ENCODE data around the gene ATP5PO.
"Not testable (repeated sequence)": the region's sequence is repeated elsewhere in the genome, so short reads cannot be mapped to it uniquely, and the experiment has no call there.

Gene ATP5PO

GRCh38 chr21:33940164-33940880, 24.7 kb upstream of the ATP5PO start:
- no peak for DNase-seq

- DNase-seq = no peak
Measured at GRCh38 chr21:33939226-33939625, 23.6 kb upstream of the ATP5PO start.

GRCh38 chr21:33938381-33938780, 22.8 kb upstream of the ATP5PO start:
- DNase-seq = no peak

- DNase-seq = no peak
Measured at GRCh38 chr21:33937931-33938339, 22.3 kb upstream of the ATP5PO start.

- no peak for DNase-seq
Measured at GRCh38 chr21:33937146-33937545, 21.5 kb upstream of the ATP5PO start.

- DNase-seq = no peak
Measured at GRCh38 chr21:33936301-33937038, 20.9 kb upstream of the ATP5PO start.

- no peak for DNase-seq
Measured at GRCh38 chr21:33932731-33933130, 17.1 kb upstream of the ATP5PO start.

- no peak for DNase-seq
Measured at GRCh38 chr21:33931799-33932390, 16.3 kb upstream of the ATP5PO start.

GRCh38 chr21:33931052-33931798, 15.6 kb upstream of the ATP5PO start:
- DNase-seq = peak; percentile 45

GRCh38 chr21:33926248-33926647, 10.6 kb upstream of the ATP5PO start:
- not testable (repeated sequence) for DNase-seq

GRCh38 chr21:33924766-33925100, 9.1 kb upstream of the ATP5PO start:
- DNase-seq = no peak

- peak; percentile 91 for DNase-seq
Measured at GRCh38 chr21:33924079-33924765, 8.6 kb upstream of the ATP5PO start.

- DNase-seq = no peak
Measured at GRCh38 chr21:33917421-33917820, 1.8 kb upstream of the ATP5PO start.

GRCh38 chr21:33916200-33916567, 580 bp upstream of the ATP5PO start:
- no peak for DNase-seq

- no peak for DNase-seq
Measured at GRCh38 chr21:33914188-33914587, 1.4 kb downstream of the ATP5PO start.

GRCh38 chr21:33909756-33910155, 5.8 kb downstream of the ATP5PO start:
- DNase-seq = no peak

- DNase-seq = no peak
Measured at GRCh38 chr21:33908760-33909159, 6.8 kb downstream of the ATP5PO start.

- DNase-seq = no peak
Measured at GRCh38 chr21:33904041-33904440, 11.6 kb downstream of the ATP5PO start.

- no peak for DNase-seq
Measured at GRCh38 chr21:33902349-33902748, 13.3 kb downstream of the ATP5PO start.

- no peak for DNase-seq
Measured at GRCh38 chr21:33901412-33902288, 14.0 kb downstream of the ATP5PO start.

GRCh38 chr21:33899199-33899598, 16.4 kb downstream of the ATP5PO start:
- DNase-seq = no peak

- no peak for DNase-seq
Measured at GRCh38 chr21:33898586-33898985, 17.0 kb downstream of the ATP5PO start.
